ENCODE results near the gene NUDT16L1. TPM values are rescaled to one million over a fixed set of nuclear protein-coding genes. Genes with fewer than 3 reads are reported as not detected.

NUDT16L1 gene
- total and polyA plus RNA-seq, 2 of the 8 experiments (the other 6 are each of a cell fraction or from before 2014, with no cell fraction given): 34.8 to 77.3 TPM

DNA sequence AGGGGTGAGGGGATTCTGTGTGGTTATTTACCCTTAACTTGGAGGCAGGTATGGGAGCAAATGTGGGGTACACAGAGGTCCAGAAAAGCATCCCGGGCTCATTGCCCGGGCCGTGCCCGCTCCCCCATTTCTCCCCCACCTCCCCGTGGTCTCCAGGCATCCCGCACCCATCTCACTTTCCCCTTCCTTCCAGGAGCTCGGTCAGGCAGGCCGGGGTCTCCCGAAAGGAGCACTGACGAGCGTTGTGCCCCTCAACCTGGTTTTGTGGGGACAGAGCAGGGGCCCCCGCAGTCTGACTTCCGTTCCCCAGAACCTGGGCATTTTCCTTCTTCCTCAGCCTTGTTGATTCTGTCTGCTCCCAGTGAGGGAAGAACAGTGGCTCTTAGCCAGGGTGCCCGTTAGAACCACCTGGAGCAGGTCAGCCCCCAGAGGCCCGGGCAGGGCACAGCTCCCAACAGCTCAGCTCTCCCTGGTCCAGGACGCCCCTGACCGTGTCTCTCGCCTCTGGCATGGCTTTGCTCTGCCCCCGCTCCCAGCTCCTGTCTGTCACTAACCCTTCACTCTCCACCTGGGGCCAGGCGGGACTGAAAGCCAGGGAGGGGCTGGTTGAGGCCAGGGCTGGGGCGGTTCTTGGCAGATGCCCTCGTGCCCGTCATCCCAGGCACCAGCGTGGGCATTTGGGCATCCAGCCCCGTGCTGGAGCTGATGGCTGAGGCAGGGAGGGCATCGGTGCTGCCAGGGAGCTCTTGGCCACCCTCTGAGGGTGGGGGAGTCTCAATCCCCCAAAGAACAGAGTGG lies 12.5 kb upstream of the NUDT16L1 start:
- H3K4me3 ChIP-seq (ENCODE audit: extremely low read depth in 1 of 4, insufficient read depth in 2 of 4, low read depth in 3 of 4, low read length in 4 of 4): no peak overlapping the region
- H3K4me2 ChIP-seq (ENCODE audit: insufficient read depth in 1 of 2, low read depth in 2 of 2, low read length in 2 of 2): no peak overlapping the region
- no peak overlapping the region for H4K5ac ChIP-seq (ENCODE audit: insufficient read length, low read depth, low read length)
- no peak overlapping the region for H2BK15ac ChIP-seq (ENCODE audit: low read length)
- DNase-seq (ENCODE audit: low read depth in 1 of 2, low spot score in 2 of 2): no peak
- no peak overlapping the region for H2BK120ac ChIP-seq (replicated peaks; ENCODE audit: low read depth, low read length)
- TF ChIP-seq SIN3A (conservative IDR thresholded peaks at IDR 0.05 in 1 of 2, IDR thresholded peaks at IDR 0.05 in 1 of 2; ENCODE audit: low read depth in 1 of 2, low read length in 2 of 2) (no peak), RAD21 (IDR thresholded peaks at IDR 0.05 in 1 of 2, conservative IDR thresholded peaks at IDR 0.05 in 1 of 2; ENCODE audit: low read depth in 2 of 2, low read length in 2 of 2) (no peak), CBX8 (IDR thresholded peaks at IDR 0.05; ENCODE audit: borderline replicate concordance, low read depth, low read length) (no peak), TAF7 (optimal IDR thresholded peaks at IDR 0.05; ENCODE audit: borderline replicate concordance, low read depth, low read length) (no peak), CBX5 (IDR thresholded peaks at IDR 0.05; ENCODE audit: low read depth, low read length) (no peak), FOSL1 (IDR thresholded peaks at IDR 0.05; ENCODE audit: insufficient read depth, low read depth, low read length) (no peak), SRF (IDR thresholded peaks at IDR 0.05; ENCODE audit: low read depth, low read length) (no peak), SUZ12 (IDR thresholded peaks at IDR 0.05; ENCODE audit: low read length) (no peak), SP1 (IDR thresholded peaks at IDR 0.05; ENCODE audit: low read depth, low read length) (no peak)
- H3K36me3 ChIP-seq (ENCODE audit: control insufficient read depth in 2 of 4, insufficient read depth in 4 of 4, low read length in 3 of 4): peaks cover 2 to 20% (median 5%) of the 10 kb centered on the region in 4 experiments; a peak in 4 of 8 replicates
- H2BK5ac ChIP-seq (ENCODE audit: low read depth, low read length): no peak overlapping the region
- H2BK20ac ChIP-seq (ENCODE audit: low read length): no peak overlapping the region
- H3K4me1 ChIP-seq (replicated peaks in 1 of 4; ENCODE audit: control insufficient read depth in 3 of 4, insufficient read depth in 4 of 4, low read length in 3 of 4): peaks cover 0 to 2% (median under 1%) of the 10 kb centered on the region in 4 experiments; a peak in 3 of 7 replicates
- no peak overlapping the region for H2BK12ac ChIP-seq (ENCODE audit: low read depth, low read length)
- no peak for FAIRE-seq
- no peak overlapping the region for H4K91ac ChIP-seq (replicated peaks; ENCODE audit: insufficient read length, low read length)
- 89% methylated on average over 20 of the region's 26 CpGs; no CpG with 5 or more reads in 1 of the 2 experiments for WGBS, 2 experiments (ENCODE audit: extremely low coverage in 1 of 2, insufficient coverage in 1 of 2, insufficient read length in 1 of 2, insufficient replicate concordance in 2 of 2, low coverage in 1 of 2, low lambda C conversion rate in 2 of 2, missing lambda C conversion rate in 1 of 2)
- H3K56ac ChIP-seq (replicated peaks; ENCODE audit: insufficient read length, low read depth, low read length): no peak overlapping the region
- no peaks in the 10 kb centered on the region for H3K9me3 ChIP-seq (ENCODE audit: insufficient read depth in 2 of 2, low read depth in 1 of 2, low read length in 1 of 2)
- H2AFZ ChIP-seq (ENCODE audit: low read length): no peak overlapping the region
- no peaks in the 10 kb centered on the region for H3K79me2 ChIP-seq (ENCODE audit: control insufficient read depth in 1 of 2, insufficient read depth in 2 of 2, low read length in 2 of 2)
- no peak overlapping the region for H3K23ac ChIP-seq (ENCODE audit: insufficient read length)
- H3K14ac ChIP-seq (ENCODE audit: insufficient read length): no peak overlapping the region
- H3K79me1 ChIP-seq (ENCODE audit: low read depth, low read length): peaks cover 4% of the 10 kb centered on the region; the same call in 1 of the 2 replicates
- H4K8ac ChIP-seq (ENCODE audit: extremely low read depth, insufficient read depth, low read length): no peak overlapping the region
- no peak overlapping the region for H3K27ac ChIP-seq (ENCODE audit: low read depth, low read length)
- H3K27me3 ChIP-seq (replicated peaks in 1 of 4; ENCODE audit: control insufficient read depth in 3 of 4, extremely low read depth in 1 of 4, insufficient read depth in 3 of 4, low read length in 3 of 4): no peaks in the 10 kb centered on the region
- POLR2A ChIA-PET (ENCODE audit: partially characterized antibody): interaction anchor here (1.0 to 1.2 kb wide), 2 partner anchors 14 to 16 kb away, joined by 3 to 4 read pairs; no protein-coding TSS in a partner anchor
- H3K23me2 ChIP-seq (ENCODE audit: low read depth, low read length): no peaks in the 10 kb centered on the region
- no peak overlapping the region for H3K4ac ChIP-seq (replicated peaks; ENCODE audit: insufficient read length, low read depth, low read length)
- H2AK5ac ChIP-seq (ENCODE audit: low read depth, low read length): no peak overlapping the region
- CTCF ChIA-PET (ENCODE audit: partially characterized antibody): interaction anchor here (0.9 to 2.7 kb wide), 9 partner anchors 11 to 175 kb away, joined by 3 to 17 read pairs (median 5); partner anchors contain the start of genes ANKS3, DNAAF8 and MGRN1
- H4K20me1 ChIP-seq (replicated peaks in 1 of 2; ENCODE audit: control insufficient read depth in 1 of 2, insufficient read depth in 2 of 2, low read length in 2 of 2): peaks cover 3 to 12% of the 10 kb centered on the region in 2 experiments
- no peak overlapping the region for H3K18ac ChIP-seq (ENCODE audit: extremely low read depth, low read length)
- H3K9ac ChIP-seq (replicated peaks in 1 of 4; ENCODE audit: extremely low read depth in 1 of 4, low read depth in 3 of 4, low read length in 3 of 4): no peak overlapping the region

Measured in H1 (cell line).